Testis (tissue), 3 donors: Measurements from ENCODE around the gene LRRC7. TPM values are rescaled to one million over a fixed set of nuclear protein-coding genes. Genes with fewer than 3 reads are reported as not detected.
A peak's percentile ranks its signal among the peaks of the same experiment; 100 is the strongest.

Experiments
- DNase-seq: peaks from one replicate; pipeline ENCODE4 v3.0.0-alpha.2; 2019
- H3K27ac ChIP-seq, 2 donors: fragments of 200-600 bp; sonication (generic); one replicate each; pipeline ENCODE4 v1.5.1; 2019
- H3K27me3 ChIP-seq: fragments of 200-600 bp; sonication (generic); one replicate; pipeline ENCODE4 v1.5.1; 2019
- H3K36me3 ChIP-seq: fragments of 200-600 bp; sonication (generic); one replicate; pipeline ENCODE4 v1.5.1; 2017; ENCODE audit warnings: low read depth; ENCODE audit errors: missing control alignments
- H3K4me1 ChIP-seq: fragments of 200-600 bp; sonication (generic); one replicate; pipeline ENCODE4 v1.5.1; 2019
- H3K4me3 ChIP-seq, 2 donors: fragments of 200-600 bp; sonication (generic); one replicate each; pipeline ENCODE4 v1.5.1; 2017 to 2019
- H3K9me3 ChIP-seq: fragments of 200-600 bp; sonication (generic); one replicate; pipeline ENCODE4 v1.5.1; 2017
- CTCF ChIP-seq, 3 experiments: fragments of 450-650 bp in 2 of 3; fragments of 200-600 bp in 1 of 3; sonication (generic) in 1 of 3; IDR thresholded peaks; one replicate each; pipeline ENCODE4 v1.5.1; 2016 to 2019; ENCODE audit warnings: antibody characterized with exemption in 3 of 3, mild to moderate bottlenecking in 2 of 3, moderate library complexity in 1 of 3
- POLR2A ChIP-seq: fragments of 450-650 bp; IDR thresholded peaks from one replicate; pipeline ENCODE4 v1.6.1; 2017; ENCODE audit warnings: antibody characterized with exemption, mild to moderate bottlenecking, moderate library complexity
- WGBS, 2 donors: methylation state at CpG; one replicate each; pipeline ENCODE4 v1.1.5; 2018; 5-methylcytosine and 5-hydroxymethylcytosine counted together
- intact Hi-C: fragments of 100-400 bp; cut with DNase I; formaldehyde crosslinking; loops from one replicate; pipeline ENCODE4 v1.15.1; 2023; ENCODE audit warnings: low total_unique reads
- polyA plus RNA-seq: library from polyadenylated mRNA; stranded (reverse); fragments of 350-450 nt; fragmentation: Illumina TruSeq; extraction: RNeasy Lipid Tissue Mini Kit (QIAGEN cat#74804); gene quantifications from one replicate; pipeline ENCODE4 v1.2.3, GENCODE V29; 2014; ENCODE audit warnings: low read depth, low replicate concordance; ENCODE audit not compliant: insufficient read depth
- total RNA-seq, 2 donors: library from RNA; depleted of rRNA; stranded (reverse); fragments of >200 nt; gene quantifications; one replicate each; pipeline ENCODE4 v1.2.3, GENCODE V29; 2016

Gene LRRC7
- total and polyA plus RNA-seq, 3 donors from 2014 or later, result 5.2 to 8.0 (median 6.9) TPM

- Histone ChIP-seq H3K4me1 (no peaks in the 10 kb centered on the region), H3K36me3 (no peaks in the 10 kb centered on the region), H3K27ac (no peak overlapping the region), H3K9me3 (no peaks in the 10 kb centered on the region), H3K4me3 (no peak overlapping the region), H3K27me3 (no peaks in the 10 kb centered on the region)
- no peak for DNase-seq
- 58 to 73% methylated on average over 1 of the region's 1 CpG for WGBS, 2 donors
- intact Hi-C loops, result no loop called here
- no peak for TF ChIP-seq CTCF (IDR thresholded peaks at IDR 0.05)
- no peak for TF ChIP-seq POLR2A
Measured at GRCh38 chr1:69791311-69791710, 223.6 kb downstream of the LRRC7 start.

- 88 to 91% methylated on average over 7 of the region's 7 CpGs for WGBS, 2 donors
- no peak overlapping the region for H3K27ac ChIP-seq
- intact Hi-C loops, result no loop called here
- no peaks in the 10 kb centered on the region for H3K4me1 ChIP-seq
- H3K4me3 ChIP-seq, result no peak overlapping the region
- H3K9me3 ChIP-seq, result no peaks in the 10 kb centered on the region
- H3K36me3 ChIP-seq, result no peaks in the 10 kb centered on the region
- TF ChIP-seq CTCF (IDR thresholded peaks at IDR 0.05), result no peak
- no peak for TF ChIP-seq POLR2A
- no peaks in the 10 kb centered on the region for H3K27me3 ChIP-seq
- no peak for DNase-seq
Measured at GRCh38 chr1:69794831-69795230, 227.1 kb downstream of the LRRC7 start.

- no peak overlapping the region for H3K4me3 ChIP-seq
- H3K27ac ChIP-seq, result no peak overlapping the region
- intact Hi-C loops, result no loop called here
- no peaks in the 10 kb centered on the region for H3K36me3 ChIP-seq
- WGBS, 2 donors, result 91 to 92% methylated on average over 2 of the region's 2 CpGs
- H3K9me3 ChIP-seq, result no peaks in the 10 kb centered on the region
- no peaks in the 10 kb centered on the region for H3K27me3 ChIP-seq
- no peak for DNase-seq
- TF ChIP-seq POLR2A, result no peak
- H3K4me1 ChIP-seq, result no peaks in the 10 kb centered on the region
Measured at GRCh38 chr1:69814926-69815325, 247.2 kb downstream of the LRRC7 start.

GRCh38 chr1:69824932-69825331 lies 257.2 kb downstream of the LRRC7 start:
- peak; percentile 32 for DNase-seq
- no peaks in the 10 kb centered on the region for H3K9me3 ChIP-seq
- no peak overlapping the region for H3K27ac ChIP-seq
- no peak for TF ChIP-seq POLR2A
- TF ChIP-seq CTCF (IDR thresholded peaks at IDR 0.05), result no peak
- no peak overlapping the region for H3K4me3 ChIP-seq
- no peaks in the 10 kb centered on the region for H3K4me1 ChIP-seq
- H3K27me3 ChIP-seq, result no peaks in the 10 kb centered on the region
- intact Hi-C loops, result no loop called here
- no peaks in the 10 kb centered on the region for H3K36me3 ChIP-seq

GRCh38 chr1:69827732-69828131 lies 260.0 kb downstream of the LRRC7 start:
- Histone ChIP-seq H3K4me1 (no peaks in the 10 kb centered on the region), H3K9me3 (no peaks in the 10 kb centered on the region), H3K27me3 (no peaks in the 10 kb centered on the region), H3K4me3 (no peak overlapping the region), H3K27ac (no peak overlapping the region), H3K36me3 (no peaks in the 10 kb centered on the region)
- TF ChIP-seq POLR2A, result no peak
- no peak for TF ChIP-seq CTCF (IDR thresholded peaks at IDR 0.05)
- no peak for DNase-seq
- intact Hi-C loops, result no loop called here
- 93 to 95% methylated on average over 2 of the region's 2 CpGs for WGBS, 2 donors
